Lower leg skin (tissue), 4 donors: ENCODE results near the gene MLH1. TPM values are rescaled to one million over a fixed set of nuclear protein-coding genes. Genes with fewer than 3 reads are reported as not detected.
A peak's percentile ranks its signal among the peaks of the same experiment; 100 is the strongest.

ENCODE experiments used
- DNase-seq, 2 donors: peaks; one replicate each; pipeline ENCODE4 v3.0.0-alpha.2; 2019; ENCODE audit warnings: low spot score in 2 of 2
- H3K4me3 ChIP-seq: fragments of 200-600 bp; sonication (generic); 2 replicates; pipeline ENCODE4 v1.5.1; 2017; ENCODE audit warnings: mild to moderate bottlenecking, low read depth; ENCODE audit not compliant: poor library complexity, severe bottlenecking
- POLR2A ChIP-seq, 2 donors: fragments of 450-650 bp; IDR thresholded peaks; one replicate each; pipeline ENCODE4 v1.6.1; 2016 to 2017; ENCODE audit warnings: antibody characterized with exemption in 2 of 2, mild to moderate bottlenecking in 1 of 2, moderate library complexity in 1 of 2
- WGBS, 2 donors: methylation state at CpG; one replicate each; pipeline ENCODE4 v1.1.5; 2018; 5-methylcytosine and 5-hydroxymethylcytosine counted together
- intact Hi-C: fragments of 100-400 bp; cut with DNase I; formaldehyde crosslinking; loops from one replicate; pipeline ENCODE4 v1.15.0; 2023; ENCODE audit warnings: low total_unique reads
- total RNA-seq, 4 donors: library from RNA; depleted of rRNA; stranded (reverse); fragments of >200 nt; gene quantifications; one replicate each; pipeline ENCODE4 v1.1.0, GENCODE V29; 2016
- TF ChIP-seq, protein P1 (sequence below), 3 donors: fragments of 450-650 bp; IDR thresholded peaks; one replicate each; pipeline ENCODE4 v1.5.1; 2016; ENCODE audit warnings: antibody characterized with exemption in 3 of 3, mild to moderate bottlenecking in 3 of 3, moderate library complexity in 2 of 3

Gene MLH1
- total RNA-seq, 4 donors from 2014 or later: 16.6 to 26.5 (median 20.8) TPM

DNA sequence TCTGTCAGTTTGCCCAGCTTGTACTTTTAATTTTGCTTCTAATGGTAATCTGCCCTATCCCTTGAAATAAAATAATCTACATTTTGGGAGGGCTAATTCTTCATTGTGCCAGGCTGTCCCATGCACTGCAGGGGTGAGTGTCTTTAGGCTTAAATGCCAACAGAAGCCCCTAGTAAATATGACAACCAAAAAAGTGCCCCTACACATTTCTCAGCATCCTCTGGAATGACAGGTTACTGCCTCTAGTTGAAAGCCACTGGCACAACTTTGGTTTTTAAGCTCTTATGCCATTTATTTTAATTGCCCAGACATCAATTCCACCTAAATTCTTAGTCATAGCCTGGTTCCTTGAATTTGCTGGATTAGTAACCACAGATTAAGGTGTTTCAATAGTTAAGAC, 3.8 kb upstream of the MLH1 start:
- no peak for DNase-seq
- no peak overlapping the region for H3K4me3 ChIP-seq
- intact Hi-C loops: no loop called here
- TF ChIP-seq, protein P1, sequence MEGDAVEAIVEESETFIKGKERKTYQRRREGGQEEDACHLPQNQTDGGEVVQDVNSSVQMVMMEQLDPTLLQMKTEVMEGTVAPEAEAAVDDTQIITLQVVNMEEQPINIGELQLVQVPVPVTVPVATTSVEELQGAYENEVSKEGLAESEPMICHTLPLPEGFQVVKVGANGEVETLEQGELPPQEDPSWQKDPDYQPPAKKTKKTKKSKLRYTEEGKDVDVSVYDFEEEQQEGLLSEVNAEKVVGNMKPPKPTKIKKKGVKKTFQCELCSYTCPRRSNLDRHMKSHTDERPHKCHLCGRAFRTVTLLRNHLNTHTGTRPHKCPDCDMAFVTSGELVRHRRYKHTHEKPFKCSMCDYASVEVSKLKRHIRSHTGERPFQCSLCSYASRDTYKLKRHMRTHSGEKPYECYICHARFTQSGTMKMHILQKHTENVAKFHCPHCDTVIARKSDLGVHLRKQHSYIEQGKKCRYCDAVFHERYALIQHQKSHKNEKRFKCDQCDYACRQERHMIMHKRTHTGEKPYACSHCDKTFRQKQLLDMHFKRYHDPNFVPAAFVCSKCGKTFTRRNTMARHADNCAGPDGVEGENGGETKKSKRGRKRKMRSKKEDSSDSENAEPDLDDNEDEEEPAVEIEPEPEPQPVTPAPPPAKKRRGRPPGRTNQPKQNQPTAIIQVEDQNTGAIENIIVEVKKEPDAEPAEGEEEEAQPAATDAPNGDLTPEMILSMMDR (IDR thresholded peaks at IDR 0.05): no peak
- no peak for TF ChIP-seq POLR2A (IDR thresholded peaks at IDR 0.05)

- intact Hi-C loops: no loop called here
- no peak for DNase-seq
Observed at GRCh38 chr3:36991147-36991546, 2.2 kb upstream of the MLH1 start.

DNA sequence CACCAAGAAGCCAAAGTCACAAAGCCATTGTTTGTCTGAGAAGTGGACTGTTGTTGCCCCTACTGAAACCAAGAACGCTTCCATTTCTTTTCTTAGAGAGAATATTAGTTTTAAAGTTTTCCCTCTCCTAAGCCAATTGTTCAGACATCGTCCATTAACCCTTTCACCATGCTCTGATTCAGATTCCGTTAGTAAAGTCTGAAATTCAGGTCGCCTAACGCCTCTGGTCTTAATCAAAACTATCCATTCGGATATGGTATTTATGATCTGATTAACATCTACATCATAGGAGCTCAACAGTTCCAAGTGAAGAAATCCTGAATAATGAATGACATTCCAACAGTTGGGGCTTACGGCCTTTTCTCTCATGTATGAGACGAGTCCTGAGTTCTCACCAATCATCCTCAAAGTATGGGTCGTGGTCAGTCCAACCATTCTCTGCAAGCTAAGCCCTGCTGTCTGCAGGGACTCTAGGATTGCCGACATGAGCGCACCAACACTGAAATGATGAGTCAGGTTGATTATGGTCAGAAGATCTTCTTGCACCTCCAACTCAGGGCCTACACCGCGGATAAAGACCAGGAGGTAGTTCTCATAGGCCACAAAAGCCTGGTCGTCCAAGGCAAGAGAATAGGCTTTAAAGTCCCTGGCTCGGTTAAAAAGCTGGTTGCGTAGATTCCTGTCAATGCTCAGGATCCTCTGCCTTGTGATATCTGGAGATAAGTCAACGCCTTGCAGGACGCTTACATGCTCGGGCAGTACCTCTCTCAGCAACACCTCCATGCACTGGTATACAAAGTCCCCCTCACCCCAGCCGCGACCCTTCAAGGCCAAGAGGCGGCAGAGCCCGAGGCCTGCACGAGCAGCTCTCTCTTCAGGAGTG, 1.2 kb upstream of the MLH1 start:
- intact Hi-C loops: no loop called here
- WGBS, 2 donors: 5 to 8% methylated on average over 23 to 24 of the region's 24 CpGs
- no peak for TF ChIP-seq POLR2A (IDR thresholded peaks at IDR 0.05)
- TF ChIP-seq, protein P1 (IDR thresholded peaks at IDR 0.05): no peak
- DNase-seq: peak in 1 of 2 donors; percentile 38
- peak overlapping the region; percentile 83 for H3K4me3 ChIP-seq

More at GRCh38 chr3:36991147-36991546, 2.2 kb upstream of the MLH1 start:
- H3K4me3 ChIP-seq: no peak overlapping the region
- no peak for TF ChIP-seq POLR2A (IDR thresholded peaks at IDR 0.05)
- TF ChIP-seq, protein P1 (IDR thresholded peaks at IDR 0.05): no peak
- WGBS, 2 donors: 86% methylated on average over 3 of the region's 3 CpGs

DNA sequence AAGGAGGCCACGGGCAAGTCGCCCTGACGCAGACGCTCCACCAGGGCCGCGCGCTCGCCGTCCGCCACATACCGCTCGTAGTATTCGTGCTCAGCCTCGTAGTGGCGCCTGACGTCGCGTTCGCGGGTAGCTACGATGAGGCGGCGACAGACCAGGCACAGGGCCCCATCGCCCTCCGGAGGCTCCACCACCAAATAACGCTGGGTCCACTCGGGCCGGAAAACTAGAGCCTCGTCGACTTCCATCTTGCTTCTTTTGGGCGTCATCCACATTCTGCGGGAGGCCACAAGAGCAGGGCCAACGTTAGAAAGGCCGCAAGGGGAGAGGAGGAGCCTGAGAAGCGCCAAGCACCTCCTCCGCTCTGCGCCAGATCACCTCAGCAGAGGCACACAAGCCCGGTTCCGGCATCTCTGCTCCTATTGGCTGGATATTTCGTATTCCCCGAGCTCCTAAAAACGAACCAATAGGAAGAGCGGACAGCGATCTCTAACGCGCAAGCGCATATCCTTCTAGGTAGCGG, 452 bp upstream of the MLH1 start, which contains the start of gene EPM2AIP1:
Gene EPM2AIP1, minus strand, starts transcription at position 326 of the 520 bp plus-strand sequence. Its CDS starts 54 bp downstream, at position 272.
- peak within 1 kb of the TSS; percentile 83 for H3K4me3 ChIP-seq
- TF ChIP-seq, protein P1 (IDR thresholded peaks at IDR 0.05): no peak
- peak in 1 of 2 donors; percentile 46 for TF ChIP-seq POLR2A (IDR thresholded peaks at IDR 0.05)
- intact Hi-C loops: no loop called here
- DNase-seq: peak in 1 of 2 donors; percentile 100
- WGBS, 2 donors: 0% methylated on average over 25 to 43 of the region's 48 CpGs

GRCh38 chr3:37014620-37015019, 21.3 kb downstream of the MLH1 start:
- no peak for TF ChIP-seq POLR2A (IDR thresholded peaks at IDR 0.05)
- TF ChIP-seq, protein P1 (IDR thresholded peaks at IDR 0.05): no peak
- no peak for DNase-seq
- 89 to 90% methylated on average over 2 of the region's 2 CpGs for WGBS, 2 donors
- H3K4me3 ChIP-seq: no peak overlapping the region
- intact Hi-C loops: no loop called here
